GM21786 (cell line): ENCODE results near the gene CD38.

Source experiments
- ATAC-seq: cut with Tn5 transposase; IDR thresholded peaks from one replicate; pipeline ENCODE4 v1.9.1; 2021; ENCODE audit not compliant: unreplicated experiment

Gene CD38

DNA sequence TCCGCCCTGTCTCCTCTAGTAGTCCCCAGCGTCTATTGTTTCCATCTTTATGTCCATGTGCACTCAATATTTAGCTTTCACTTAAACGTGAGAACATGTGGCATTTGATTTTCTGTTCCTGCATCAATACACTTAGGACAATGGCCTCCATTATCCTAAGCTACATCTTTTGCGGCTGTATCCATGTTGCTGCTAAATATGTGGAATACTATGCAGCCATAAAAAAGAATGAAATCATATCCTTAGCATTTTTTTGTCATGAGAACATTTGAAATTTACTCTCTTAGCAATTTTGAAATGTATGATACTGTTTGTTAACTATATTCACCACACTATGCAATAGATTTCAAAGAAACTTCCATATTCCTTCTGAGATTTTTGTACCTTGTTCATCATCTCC is 19.8 kb upstream of the CD38 start:
- no peak for ATAC-seq

DNA sequence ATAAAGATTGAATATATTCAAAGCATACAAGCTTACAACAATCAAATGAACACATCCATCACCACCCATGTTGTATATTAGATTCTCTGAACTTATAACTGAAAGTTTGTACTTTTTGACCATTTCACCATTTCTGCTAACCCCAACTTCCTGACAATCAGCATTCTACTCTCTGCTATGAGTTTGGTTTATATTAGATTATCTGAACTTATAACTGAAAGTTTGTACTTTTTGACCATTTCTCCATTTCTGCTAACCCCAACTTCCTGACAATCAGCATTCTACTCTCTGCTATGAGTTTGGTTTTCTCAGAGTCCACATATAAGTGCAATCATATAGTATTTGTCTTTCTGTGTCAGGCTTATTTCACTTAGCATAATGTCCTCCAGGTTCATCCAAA is 15.7 kb upstream of the CD38 start:
- ATAC-seq: peak; percentile 37

DNA sequence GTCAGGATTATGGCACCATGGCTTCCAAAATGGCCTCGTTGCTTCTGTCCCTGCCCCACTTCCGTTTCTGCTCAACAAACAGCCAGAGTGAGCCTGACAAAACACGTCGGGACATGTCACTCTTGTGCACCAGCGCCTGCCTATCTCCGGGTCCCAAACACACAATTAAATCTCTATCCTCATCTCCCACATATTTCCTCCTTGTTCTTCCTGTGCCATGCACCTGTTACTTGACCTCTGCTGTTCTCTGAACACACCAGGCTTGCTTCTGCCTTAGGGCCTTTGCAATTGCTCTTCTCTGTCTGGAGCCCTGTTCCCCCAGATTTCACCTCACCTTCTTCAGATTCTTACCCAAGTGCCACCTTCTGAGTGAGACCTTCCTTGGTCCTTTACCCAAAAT is 12.7 kb upstream of the CD38 start:
- ATAC-seq: no peak

DNA sequence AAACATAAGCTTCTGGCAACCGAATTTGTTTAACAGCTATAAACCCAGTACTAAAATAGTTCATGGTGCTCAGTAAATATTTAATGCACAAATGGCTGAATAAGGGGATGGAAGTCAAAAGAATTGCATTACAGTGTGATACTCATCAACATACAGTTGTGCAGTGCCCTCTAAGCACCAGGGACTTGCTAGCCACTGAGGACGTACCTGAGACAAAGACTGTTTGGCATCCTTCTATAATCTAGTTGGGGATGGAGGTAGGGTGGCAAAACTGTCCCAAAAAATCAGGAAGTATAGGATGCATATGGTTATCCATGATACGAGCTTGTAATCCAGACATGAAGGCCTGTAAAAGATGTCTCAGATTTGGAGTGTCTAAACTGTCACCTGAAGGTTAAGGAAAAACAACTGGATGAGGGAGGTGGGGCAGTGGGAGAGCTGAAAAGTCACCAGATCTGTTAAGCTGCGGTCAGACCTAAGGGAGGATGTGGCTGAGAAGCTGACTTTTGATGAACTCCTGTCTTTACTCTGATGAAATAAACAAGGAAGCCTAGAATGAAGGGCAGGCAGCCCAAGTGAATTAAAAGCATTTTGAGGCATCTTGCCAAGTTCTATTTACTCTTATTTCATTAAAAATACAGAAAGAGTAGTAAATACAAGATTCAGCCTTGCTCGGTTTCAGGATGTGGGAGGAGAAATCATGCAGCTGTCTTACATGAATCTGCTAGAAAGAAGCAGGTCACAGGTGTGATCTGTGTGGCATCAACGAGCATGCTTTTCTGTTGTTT is 12.0 kb upstream of the CD38 start:
- ATAC-seq: peak; percentile 68

DNA sequence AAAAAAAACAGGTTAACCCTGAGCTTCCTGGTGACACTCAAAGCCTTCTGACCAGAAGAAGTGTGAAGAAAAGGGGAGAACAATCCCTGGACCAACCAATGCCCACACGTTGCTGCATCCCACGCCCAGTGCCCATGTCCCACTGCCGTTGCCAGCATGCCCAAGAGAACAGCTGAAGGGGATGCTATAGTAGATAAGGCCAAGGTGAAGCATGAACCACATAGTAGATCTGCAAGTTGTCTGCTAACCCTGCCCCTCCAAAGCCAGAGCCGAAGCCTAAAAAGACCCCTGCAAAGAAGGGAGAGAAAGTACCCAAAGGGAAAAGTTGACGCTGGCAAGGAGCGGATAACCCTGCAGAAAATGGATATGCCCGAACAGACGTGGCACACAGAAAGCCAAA is 11.3 kb upstream of the CD38 start:
- ATAC-seq: no peak

DNA sequence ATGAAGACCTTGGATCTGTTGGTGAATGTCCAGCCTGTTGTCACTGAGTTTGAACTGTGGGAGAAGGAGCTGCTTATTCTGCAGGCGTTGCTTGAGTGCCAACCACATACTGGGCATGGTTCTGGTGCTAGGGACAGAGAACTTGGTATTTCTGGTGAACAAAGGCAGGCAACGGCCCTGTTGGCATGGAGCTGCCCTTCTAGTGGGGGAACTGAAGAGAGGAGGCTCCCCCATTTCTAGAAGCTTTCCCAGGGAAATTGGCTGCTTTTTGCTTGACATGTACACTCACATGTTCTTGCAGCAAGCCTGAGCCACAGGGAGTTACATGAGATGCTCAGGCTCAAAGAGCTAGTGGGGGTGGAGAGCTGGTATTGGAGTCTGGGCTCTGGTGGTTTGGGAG is 8.9 kb upstream of the CD38 start:
- no peak for ATAC-seq

DNA sequence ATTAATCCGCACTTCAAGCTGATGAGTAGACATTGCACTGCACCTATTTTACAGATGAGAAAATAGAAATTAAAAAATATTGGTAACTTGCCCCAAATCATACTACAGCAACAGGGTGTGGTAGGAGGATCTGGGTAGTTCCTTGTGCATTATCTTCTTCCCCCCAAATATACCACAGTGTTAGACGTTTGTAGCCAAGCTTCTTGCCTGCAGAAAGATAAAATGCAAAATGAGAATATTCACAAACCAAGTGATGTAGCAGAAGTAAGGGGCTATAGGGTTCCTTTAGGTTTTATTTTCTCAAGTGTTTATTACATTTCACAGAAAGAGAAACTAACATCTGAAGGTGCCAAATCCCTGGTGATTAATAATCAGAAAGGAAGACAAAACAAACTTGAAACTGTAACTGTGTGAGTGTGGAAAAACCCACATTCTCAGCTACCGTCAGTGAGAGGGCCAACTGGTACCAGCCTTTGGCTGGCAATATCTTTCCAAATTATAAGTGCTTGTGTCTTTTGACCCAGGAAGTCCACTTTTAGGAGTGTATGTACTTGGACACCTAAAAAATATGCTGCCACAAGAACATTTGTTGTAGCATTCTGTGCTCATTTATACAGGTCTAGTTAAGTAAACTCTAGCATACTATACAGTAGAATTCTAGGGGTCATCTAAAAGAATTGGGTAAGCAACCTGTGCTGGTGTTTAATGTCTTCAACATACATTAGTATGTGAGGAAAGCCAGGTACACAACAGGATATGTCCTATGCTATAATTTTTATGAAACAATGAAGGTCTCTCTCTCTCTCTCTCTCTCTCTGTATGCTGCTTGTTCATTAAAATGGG is 6.7 kb upstream of the CD38 start:
- ATAC-seq: peak; percentile 78

DNA sequence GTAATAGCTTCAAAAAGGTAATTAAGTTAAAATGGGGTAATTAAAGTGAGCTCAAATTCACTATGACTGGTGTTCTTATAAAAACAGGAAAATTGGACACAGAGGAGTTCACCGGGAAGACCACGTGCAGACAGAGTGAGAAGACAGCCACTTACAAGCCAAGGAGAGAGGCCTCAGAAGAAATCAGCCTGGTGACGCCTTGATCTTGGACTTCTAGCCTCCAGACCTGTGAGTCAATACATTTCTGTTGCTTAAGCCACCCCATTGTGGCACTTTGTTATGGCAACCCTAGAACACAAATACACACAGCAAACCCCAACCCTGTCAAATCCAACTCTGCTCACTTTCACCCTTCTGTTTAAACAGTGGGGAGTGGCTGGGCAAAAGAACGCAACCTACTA is 4.1 kb upstream of the CD38 start:
- no peak for ATAC-seq

DNA sequence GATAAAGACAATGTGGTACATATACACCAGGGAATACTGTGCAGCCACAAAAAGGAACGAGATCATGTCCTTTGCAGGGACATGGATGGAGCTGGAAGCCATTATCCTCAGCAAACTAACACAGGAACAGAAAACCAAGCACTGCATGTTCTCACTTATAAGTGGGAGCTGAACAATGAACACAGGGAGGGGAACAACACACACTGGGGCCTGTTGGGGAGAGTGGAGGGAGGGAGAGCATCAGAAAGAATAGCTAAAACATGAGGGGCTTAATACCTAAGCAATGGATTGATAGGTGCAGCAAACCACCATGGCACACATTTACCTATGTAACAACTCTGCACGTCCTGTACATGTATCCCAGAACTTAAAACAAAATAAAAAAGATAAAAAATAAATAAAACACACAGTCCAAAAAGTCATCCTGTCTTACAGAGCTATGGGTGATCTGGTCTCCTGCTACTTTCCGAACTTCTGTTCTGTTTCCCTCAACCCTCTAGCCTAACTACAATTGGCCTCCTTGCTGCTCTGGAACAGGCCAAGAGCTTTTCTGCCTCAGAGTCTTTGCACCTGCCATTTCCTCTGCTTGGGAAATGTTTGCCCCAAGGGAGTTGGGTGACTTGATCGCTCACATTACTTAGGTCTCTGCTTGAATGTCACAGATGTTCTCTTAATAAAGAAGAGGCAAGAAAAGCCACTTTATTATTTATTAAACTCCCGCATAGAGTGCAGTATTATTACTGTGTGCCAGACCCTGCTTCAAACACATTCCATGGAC is 1.1 kb upstream of the CD38 start:
- ATAC-seq: no peak

DNA sequence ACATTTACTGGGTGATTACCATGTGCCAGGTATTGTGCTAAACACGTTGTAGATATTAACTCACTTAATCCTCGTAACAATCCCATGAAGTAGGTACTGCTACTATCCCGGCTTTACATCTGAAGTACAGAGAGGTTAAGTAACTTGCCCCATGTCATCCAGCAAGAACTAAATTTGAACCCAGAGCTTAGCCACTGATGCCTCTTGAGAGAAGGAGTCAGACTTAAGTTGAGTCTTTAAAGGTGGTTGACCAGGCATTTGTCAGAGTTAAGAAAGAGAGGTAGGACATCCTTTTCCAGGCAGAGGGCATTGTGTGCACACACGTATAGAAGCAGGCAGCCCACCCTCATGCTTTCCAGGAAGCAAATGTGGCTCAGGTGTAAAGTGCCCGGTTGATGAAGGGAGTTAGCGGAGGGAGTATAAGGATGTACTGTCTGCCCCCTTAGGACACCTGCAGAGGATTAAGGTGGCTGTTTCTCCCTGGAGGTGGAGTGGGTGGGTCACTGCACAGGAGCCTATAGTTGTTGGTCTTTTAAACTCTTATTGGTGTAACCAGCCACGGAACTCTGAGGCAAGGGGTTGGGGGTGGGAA is 335 bp upstream of the CD38 start:
- no peak for ATAC-seq

DNA sequence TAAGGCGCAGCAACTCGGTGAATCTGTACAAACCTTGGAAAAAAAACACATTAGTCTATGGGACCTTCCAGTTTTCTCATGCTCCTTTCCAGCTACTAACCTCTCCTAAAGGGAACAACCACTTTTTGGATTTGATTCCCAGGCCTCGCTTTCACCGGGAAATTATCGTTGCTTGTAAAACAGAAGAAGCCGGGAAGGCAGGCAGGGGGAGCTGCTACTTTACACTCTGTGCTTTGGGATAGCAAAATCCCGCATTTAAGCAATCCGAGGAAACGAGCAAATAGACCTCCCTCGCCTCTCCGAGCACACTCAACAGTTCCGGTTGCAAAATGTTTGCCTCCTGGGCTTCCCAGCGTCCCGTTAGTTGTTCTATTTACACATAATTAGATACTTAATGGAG is 1.2 kb downstream of the CD38 start:
- ATAC-seq: no peak

DNA sequence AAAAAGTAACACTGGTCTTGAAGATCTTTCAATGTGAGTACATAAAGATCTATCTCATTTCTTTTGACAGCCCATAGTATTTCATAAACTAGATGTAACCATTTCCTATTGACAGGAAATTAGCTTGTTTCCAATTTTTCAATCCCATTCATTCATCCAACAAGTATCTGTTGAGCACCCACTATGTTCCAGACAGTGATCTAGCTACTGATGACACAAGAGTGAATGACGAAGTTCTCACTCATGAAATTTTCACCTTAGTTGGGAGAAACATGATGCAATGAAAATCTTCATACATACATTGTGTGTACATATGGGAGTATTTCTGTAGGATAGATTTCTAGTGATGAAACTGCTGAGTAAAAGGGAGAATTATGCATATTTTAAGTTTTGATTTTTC is 1.7 kb downstream of the CD38 start:
- ATAC-seq: no peak

DNA sequence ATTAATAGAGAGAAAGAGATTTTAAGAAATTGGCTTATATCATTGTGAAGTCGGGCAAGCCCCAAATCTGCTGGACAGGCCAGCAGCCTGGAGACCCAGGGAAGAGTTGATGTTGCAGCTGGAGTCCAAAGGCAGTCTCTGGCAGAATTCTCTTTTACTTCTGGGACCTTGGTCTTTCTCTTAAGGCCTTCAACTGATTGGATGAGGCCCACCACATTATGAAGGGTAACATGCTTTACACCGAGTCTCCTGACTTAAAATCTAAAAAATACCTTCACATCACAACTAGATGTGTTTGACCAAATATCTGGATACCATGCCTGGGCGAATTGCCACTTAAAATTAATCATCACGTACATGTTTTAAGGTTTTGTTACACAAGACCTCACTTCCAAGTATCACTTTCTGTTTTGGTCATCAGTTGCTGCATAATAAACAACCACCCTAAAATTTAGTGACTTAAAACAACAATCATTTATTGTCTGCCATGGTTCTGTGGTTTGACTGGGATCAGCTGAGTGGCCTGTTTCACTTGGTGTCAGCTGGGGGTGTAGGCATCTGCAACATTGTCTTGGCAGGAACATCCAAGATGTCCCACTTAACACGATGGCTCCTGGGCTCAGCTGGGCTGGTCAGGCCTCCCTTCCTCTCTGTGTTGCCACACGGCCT is 3.4 kb downstream of the CD38 start:
- peak; percentile 21 for ATAC-seq

DNA sequence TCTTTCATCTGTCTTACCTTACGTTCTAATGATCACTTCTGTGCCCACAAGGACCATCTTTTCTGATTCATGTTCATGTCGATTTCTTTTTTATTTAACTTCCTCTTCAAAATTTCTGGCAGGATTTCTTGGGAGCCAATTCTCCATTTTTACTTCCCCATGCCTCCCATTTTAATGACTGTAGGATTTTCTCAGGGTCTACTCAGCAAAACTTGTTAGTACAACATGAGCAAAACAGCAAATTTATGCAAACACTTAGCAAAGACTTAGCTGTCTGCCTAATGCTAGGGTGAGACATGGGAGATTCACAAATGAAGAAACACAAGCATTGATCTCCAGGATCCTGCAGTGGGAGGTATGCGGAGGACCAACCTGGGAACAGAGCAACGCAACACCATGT is 5.5 kb downstream of the CD38 start:
- ATAC-seq: no peak

DNA sequence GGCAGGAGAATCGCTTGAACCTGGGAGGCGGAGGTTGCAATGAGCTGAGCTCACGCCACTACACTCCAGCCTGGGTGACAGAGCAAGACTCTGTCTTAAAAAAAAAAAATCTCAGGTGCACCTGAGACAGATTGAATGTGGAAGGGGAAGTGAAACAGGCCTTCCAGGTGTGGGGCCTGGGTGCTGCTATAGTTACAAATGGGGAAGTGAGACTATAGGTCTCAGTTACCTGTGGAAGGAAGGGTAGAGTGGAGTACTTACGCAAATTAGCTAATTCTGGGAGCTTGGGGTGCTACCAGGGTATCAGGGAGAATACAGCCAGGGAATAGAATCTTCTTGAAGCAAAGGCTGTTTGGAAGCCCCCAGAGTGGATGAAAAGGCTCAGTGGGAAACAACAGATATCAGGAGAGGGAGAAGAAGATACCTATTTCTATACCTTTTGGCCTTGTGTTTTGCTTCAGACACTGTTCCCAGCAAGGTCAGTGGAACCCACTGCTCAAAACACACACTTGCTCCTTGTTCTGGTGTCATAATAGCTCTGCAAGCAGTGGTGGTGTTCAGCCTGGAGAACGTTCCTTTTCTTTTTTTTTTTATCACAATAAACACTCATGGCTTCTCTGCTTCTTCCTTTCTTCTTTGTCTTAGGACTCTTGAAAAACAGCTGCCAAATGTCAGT is 7.0 kb downstream of the CD38 start:
- peak; percentile 84 for ATAC-seq

DNA sequence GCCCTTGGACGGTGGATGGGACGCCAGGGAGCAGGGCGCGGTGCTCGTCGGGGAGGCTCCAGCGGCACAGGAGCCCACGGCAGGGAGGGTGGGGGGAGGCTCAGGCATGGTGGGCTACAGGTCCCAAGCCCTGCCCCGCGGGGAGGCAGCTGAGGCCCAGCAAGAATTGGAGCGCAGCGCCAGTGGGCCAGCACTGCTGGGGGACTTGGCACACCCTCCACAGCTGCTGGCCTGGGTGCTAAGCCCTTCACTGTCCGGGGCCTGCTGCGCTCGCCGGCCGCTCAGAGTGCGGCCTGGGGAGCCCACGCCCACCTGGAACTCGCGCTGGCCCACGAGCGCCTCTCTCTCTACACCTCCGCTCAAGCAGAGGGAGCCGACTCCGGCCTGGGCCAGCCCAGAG is 8.6 kb downstream of the CD38 start:
- ATAC-seq: no peak

DNA sequence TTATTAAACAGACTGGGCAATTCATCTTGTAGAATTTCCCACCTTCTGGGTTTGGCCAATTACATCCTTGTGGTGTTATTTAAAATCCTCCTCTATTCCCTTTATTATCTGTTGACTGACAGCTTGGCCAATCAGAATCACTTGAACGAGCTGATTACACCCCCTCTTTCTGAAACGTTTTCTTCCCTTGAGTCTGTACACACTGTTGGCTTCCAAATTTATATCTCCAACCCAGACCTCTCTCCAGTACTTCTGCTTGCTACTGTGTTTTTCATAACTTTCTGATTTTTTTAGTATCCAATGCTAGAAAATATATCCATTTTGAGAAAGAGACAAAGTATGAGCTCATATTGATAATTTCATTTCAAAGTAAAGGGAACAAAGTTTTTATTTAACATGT is 14.8 kb downstream of the CD38 start:
- ATAC-seq: no peak

DNA sequence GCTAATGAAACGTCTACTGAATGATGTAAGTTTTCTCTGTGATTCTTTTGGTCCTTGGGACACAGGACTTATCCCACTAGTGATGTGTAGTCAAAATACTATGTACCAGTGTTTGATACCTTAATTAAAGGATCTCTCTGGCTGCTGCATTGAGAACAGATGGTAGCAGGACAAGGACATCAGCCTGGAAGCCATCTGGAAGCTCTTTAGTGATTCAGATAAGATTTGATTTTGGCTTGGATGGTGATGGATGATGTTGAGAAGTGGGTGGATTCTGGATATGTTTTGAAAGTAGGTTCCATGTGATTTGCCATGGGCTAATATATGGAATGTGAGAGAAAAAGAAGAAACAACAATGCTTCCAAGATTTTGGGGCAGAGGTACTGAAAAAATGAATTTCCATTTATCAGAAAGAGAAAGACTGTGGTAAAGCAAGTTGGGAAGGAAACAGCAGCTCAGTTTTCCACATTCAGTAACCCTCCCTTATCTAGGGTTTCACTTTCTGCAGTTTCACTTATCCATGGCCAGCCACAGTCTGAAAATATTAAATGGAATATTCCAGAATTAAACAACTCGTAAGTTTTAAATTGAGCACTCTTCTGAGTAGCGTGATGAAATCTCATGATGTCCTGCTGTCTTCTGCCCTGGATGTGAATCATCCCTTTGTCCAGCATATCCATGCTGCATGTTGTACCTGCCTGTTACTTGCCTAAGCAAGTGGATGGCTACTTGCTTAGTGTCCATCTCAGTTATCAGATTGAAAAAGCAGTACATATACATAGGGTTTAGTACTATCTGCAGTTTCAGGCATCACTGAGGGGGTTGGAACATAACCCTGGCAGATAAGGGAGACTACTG is 15.6 kb downstream of the CD38 start:
- no peak for ATAC-seq

DNA sequence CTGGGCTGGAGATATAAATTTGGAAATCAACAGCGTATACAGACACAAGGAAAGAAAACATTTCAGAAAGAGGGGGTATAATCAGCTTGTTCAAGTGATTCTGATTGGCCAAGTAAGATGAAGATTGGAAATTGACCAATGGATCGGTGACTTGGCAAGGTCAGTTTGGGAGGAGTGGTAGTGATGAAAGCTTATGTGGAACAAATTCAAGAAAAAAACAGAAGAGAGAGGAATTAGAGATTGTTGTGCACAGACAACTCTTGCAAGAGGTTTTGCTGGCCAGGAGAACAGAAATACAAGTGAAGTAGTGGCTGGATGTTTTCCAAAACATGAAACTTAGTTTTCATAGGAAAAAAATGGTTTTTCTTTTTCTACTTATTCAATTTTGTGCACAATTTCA is 16.3 kb downstream of the CD38 start:
- no peak for ATAC-seq
